MM.1S (cell line): ENCODE results near the gene ZC2HC1C.

Source experiments
- EZH2 ChIP-seq: fragments of 300-600 bp; sonication (generic); optimal IDR thresholded peaks from 2 replicates; pipeline ENCODE3; 2017; ENCODE audit warnings: low read depth, mild to moderate bottlenecking, antibody characterized with exemption, low read length, mixed read lengths
- EZH2phosphoT487 ChIP-seq: fragments of 300-600 bp; sonication (generic); IDR thresholded peaks from 2 replicates; pipeline ENCODE4 v1.6.1; 2018; ENCODE audit warnings: antibody characterized with exemption, low read length
- TF ChIP-seq, protein P1 (sequence below): fragments of 300-600 bp; sonication (generic); IDR thresholded peaks from 2 replicates; pipeline ENCODE4 v1.5.1; 2016; ENCODE audit warnings: antibody characterized with exemption, low read length, mixed read lengths

DNA sequence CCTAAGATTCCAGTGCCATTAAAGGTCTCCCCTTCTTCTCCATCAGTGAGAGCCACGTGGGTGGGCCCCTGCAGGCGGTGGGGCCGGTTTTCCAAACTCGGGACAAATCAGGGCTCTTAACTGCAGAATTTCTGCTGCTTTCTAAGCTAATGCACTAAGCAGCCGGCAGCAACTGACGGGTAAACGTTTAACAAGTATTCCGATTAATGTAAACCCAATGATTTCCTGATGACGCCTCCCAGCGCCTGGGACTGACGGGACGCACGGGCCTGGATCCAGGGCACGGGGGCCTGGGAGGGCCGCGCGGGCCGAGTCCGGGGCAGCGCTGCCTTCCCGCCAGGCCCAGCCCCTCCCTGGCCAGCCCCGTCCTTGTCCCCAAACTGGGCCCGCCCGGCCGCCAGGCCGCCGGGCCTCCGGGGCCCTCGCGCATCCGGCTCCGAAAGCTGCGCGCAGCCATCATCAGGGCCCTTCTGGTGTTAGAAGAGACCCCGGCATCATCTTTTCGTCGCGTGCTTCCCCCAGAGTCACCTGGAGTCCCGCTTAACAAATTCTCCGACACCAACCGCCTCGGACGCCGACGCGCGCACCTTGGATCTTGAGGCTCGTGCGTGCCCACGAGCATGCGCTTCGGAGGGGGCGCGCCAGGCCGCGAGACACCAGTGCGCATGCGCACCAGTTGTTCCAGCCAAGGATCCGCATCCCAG lies 18.4 kb upstream of the ZC2HC1C start, which contains the start of gene MLH3:
- TF ChIP-seq EZH2 (no peak), EZH2phosphoT487 (no peak)
- TF ChIP-seq, protein P1, sequence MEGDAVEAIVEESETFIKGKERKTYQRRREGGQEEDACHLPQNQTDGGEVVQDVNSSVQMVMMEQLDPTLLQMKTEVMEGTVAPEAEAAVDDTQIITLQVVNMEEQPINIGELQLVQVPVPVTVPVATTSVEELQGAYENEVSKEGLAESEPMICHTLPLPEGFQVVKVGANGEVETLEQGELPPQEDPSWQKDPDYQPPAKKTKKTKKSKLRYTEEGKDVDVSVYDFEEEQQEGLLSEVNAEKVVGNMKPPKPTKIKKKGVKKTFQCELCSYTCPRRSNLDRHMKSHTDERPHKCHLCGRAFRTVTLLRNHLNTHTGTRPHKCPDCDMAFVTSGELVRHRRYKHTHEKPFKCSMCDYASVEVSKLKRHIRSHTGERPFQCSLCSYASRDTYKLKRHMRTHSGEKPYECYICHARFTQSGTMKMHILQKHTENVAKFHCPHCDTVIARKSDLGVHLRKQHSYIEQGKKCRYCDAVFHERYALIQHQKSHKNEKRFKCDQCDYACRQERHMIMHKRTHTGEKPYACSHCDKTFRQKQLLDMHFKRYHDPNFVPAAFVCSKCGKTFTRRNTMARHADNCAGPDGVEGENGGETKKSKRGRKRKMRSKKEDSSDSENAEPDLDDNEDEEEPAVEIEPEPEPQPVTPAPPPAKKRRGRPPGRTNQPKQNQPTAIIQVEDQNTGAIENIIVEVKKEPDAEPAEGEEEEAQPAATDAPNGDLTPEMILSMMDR, result no peak
